ENCODE results near the gene TRAK1.
"Not testable (repeated sequence)": the region's sequence is repeated elsewhere in the genome, so short reads cannot be mapped to it uniquely, and the experiment has no call there.

Gene TRAK1, protein sequence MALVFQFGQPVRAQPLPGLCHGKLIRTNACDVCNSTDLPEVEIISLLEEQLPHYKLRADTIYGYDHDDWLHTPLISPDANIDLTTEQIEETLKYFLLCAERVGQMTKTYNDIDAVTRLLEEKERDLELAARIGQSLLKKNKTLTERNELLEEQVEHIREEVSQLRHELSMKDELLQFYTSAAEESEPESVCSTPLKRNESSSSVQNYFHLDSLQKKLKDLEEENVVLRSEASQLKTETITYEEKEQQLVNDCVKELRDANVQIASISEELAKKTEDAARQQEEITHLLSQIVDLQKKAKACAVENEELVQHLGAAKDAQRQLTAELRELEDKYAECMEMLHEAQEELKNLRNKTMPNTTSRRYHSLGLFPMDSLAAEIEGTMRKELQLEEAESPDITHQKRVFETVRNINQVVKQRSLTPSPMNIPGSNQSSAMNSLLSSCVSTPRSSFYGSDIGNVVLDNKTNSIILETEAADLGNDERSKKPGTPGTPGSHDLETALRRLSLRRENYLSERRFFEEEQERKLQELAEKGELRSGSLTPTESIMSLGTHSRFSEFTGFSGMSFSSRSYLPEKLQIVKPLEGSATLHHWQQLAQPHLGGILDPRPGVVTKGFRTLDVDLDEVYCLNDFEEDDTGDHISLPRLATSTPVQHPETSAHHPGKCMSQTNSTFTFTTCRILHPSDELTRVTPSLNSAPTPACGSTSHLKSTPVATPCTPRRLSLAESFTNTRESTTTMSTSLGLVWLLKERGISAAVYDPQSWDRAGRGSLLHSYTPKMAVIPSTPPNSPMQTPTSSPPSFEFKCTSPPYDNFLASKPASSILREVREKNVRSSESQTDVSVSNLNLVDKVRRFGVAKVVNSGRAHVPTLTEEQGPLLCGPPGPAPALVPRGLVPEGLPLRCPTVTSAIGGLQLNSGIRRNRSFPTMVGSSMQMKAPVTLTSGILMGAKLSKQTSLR

DNA sequence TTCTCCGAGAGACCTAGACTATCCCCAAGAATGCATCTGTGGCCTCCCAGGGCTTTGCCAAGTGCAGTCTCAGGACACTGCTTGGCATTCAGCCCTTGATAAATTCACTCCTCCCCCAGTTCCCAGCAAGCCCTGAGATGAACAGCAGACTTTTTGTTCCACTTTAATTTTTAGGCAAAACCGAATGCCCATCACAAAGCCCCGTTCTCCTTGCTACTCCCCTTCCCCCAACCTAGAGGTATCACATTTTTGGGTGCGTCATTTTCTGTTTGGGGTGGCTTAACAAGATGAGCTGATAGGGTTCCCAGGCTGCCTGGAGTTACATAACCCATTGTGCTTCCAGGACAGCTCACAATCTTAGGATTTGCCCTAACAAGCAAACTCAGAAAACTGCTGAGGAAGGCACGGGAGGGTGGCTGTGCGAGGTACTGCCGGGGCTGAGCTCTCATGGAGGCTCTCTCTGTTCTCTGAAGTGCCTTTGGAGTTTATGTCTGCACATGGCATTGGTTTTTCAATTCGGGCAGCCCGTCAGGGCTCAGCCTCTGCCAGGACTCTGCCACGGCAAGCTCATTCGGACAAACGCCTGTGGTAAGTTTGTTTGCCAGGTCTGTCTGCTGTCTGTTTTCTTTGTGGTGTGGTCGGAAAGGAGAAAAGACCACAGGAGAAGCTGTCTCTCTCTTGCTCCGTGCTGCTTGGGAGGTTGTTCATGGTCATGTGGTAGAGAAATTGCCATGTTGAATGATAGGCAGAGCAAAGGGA, at the start of gene TRAK1:
Gene TRAK1, plus strand, starts transcription at position 385 of the 759 bp plus-strand sequence. Its CDS starts 113 bp downstream, at position 498.
- no peak for FAIRE-seq

DNA sequence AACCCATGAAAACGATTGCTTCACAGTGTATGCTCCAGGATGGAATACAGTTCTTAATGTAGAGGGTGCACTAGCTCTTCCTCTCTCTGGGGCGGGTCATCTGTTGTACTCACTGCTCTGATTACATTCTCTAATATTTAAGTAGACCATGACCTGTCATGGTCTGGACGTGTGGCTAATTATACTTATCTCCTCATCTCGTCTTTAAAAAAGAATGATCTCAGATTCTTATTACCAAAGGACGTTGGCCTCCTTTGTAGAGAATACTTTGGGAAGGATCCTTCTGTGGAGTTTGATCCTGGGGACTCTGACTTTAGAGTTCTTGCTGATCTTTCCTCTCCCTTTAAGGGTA, 48.4 kb upstream of the TRAK1 start:
- FAIRE-seq = no peak

DNA sequence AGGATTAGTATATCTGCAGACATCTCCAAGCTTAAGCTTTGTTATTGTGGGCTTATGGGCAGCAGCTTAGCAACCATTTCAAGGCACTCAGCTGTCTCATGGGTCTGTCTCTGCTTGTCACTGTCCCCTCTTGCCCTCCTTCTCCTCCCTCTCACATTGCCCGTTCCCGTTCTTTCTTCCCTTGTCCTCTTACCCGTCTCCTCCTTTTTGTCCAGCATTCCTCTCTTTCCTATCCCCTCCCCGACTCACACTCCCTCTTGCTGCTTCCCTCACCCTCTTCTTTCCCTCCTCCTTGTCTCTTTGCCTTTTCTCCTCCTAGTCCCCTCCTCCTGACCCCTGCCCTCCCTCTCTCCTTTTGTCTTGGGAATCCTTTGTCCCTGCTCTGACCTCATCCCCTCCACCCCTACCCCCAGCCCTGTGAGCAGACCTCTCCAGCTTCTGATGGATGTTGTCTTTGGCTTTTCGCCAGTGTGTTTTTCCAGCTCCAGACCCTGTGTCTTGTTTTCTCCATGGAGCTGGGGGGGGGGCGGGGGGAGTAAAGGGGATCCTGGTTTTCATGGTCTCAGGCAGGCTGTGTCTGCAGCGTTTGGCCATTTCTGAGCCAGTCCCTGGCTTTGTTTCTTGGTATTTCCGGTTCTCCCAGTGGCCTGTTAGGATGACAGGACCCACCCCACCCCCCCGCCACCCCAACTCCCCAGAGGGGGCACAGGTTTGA, 47.9 kb upstream of the TRAK1 start:
- FAIRE-seq = no peak

DNA sequence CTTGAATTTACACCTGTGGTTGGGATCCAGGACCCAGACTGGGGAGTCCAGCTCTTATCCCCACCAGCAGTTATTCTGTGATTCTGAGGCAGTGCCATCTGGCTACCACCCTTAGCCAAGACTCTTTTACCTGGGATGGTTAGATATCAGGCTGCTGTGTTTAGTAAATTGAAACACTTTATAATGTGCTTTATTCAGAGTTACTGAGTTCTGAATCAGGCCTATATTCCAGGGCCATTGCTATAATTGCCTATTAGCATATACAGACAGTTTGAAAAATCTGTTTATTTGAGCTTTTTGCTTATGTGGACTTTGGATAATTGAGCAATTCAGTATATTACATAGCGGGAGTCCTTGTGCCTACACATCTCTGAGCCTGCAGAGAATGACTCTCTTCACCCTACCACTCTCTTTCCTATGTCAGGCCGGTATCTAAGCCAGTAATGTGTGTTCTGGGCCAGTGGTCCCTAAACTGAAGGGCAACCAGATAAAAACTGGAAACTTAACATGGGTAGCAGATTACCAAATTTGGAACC, 45.4 kb upstream of the TRAK1 start:
- no peak for FAIRE-seq

DNA sequence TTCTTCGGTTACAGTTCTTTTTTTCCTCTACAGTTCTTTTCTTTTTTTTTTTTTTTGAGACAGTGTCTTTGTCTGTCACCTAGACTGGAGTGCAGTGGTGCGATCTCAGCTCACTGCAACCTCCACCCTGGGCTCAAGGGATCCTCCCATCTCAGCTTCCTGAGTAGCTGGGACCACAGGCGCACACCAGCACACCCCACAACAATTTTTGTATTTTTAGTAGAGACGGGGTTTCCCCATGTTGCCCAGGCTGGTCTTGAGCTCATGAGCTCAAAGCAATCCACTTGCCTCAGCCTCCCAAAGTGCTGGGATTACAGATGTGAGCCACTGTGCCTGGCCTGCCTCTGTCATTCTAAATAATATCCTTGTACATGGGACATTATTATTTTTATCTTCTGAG, 42.6 kb upstream of the TRAK1 start:
- not testable (repeated sequence) for FAIRE-seq

DNA sequence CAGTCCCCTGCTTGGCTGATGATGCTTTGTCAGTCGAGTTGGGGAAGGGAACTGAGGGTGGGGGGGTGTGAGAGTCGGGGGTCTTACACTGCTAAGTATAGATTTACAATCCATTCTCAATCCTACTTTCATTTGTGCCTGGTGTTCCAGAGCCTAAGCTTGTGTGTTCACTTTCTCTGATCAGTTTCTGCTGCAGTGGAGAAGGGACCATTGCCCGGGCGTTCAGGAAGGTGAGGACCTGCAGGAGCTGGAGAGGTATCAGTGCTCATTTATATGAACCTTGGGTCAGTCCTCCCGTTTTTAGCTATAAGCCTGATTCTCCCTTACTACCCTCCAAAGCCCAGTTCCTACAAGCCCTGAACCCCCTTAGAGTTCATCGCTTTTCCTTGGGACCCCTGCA, 41.0 kb upstream of the TRAK1 start:
- FAIRE-seq = no peak

DNA sequence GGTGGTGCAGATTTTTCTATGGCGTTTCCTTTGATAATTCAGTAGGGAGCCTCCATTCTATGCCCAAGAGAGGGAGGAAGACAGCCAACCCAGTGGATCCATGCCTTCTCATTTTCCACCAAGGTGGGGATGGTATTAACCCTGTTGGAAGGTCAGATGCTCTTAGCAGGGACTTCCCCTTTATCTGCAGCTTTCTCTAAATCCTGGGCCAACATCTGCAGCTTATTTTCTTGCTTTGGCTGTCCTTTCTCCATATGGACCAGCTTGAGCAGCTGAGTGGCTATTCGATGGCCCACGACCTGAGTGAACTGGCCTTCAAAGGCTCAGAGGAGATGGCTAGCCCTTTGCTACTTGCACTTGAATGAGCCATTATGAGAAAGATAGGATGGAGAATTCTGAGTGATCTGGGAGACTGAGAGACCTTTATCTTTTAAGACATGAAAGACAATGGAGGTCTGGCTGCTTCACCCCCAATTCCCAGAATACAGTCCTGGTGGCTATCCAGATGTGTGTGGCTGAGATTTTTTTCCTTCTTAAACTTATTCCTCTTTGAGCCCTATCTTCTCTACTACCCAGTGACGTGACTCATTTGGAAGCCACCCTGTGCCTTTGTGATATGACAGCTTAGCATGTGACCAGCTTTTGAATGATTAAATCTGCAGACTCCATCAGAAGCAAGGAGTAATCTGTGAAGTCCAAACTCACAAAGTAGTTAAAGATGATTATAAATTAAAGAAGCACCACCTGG, 39.6 kb upstream of the TRAK1 start:
- no peak for FAIRE-seq

DNA sequence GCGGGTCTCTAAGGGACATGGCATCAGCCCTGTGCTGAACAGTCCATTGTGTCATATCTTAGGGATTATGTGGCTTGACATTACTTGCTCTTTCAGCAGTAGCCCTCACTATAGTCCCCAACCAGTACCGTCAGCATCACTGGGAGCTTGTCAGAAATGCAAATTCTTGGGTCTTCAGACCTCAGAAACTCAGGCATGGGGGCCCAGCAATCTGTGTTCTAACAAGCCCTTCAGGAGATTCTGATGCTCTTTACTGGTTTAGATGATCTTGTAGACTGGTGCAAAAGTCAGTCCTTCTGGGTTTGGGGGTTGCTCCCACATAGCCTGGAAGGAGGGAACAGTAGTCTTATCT, 39.0 kb upstream of the TRAK1 start:
- no peak for FAIRE-seq

DNA sequence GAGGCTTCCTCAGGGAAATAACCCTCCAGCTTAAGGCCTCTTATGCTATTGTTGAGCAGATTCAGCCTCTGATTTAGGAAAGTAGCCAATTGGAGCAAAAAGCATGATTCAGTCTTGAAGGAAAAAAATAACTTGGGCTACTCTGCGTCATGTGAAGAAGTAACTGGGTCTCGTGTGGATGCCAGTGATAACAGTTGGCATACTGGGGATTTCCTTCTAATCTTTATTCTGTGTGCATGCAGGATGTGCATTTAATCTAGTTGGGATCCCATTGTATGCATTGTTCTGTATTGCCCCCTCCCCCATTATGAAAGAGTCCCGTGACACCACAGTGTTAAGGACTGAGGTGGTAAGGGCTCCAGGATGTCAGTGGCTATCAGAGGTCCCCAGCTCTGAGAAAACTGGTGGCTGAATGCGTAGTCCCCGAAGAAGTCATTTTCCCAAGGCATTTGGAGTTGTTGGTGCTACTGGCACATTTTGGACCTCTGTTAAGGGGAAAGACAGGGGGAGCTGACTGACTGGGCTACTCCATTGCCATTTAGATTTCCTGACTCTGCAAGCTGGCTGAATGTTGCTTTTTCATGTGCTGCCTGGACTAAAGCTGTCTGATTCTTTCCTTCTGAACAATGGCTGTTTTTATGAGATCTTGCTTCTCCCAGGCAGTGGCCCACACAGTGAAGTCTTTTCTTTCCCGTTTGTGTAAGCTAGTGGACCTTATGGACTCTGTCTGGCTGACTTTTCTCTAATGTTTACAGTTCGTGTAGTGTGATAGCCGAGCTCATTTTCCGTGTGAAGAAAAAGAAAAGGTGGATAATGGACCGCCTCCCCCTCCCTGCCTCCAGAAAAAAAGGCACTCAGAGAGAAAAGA, 38.4 kb upstream of the TRAK1 start:
- no peak for FAIRE-seq

DNA sequence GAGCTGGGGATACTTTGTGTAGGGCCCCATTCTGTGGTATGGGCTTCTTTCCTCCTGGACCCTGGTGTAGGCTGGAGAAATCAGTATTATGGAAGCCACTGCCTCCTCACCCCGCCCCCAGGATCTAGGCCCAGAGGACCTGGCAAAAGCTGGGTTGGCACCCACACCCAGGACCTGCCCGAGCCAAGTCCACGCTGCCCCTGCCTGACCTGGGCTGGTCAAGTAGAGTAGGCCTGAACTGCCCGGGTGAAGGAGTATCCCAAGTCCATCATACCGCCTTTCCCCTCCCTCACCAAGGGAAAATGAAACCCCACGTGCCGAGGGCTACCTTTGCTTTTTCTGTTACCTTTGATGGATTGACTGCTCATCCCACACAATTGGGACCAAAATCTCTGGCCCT, 37.7 kb upstream of the TRAK1 start:
- FAIRE-seq = no peak

DNA sequence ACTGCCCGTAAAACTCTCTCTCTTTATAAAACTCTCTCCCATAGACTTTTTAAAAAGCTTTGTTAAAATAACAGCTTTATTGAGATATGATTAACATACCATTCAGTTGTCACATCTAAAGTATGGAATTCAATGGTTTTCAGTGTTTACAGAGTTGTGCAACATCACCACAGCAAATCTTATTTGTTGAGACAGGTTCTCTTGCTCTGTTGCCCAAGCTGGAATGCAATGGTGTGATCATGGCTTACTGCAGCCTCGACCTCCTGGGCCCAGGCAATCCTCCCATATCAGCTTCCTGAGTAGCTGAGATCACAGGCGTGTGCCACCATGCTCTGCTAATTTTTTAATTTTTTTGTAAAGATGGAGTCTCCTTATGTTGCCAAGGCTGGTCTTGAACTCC, 35.9 kb upstream of the TRAK1 start:
- no peak for FAIRE-seq

DNA sequence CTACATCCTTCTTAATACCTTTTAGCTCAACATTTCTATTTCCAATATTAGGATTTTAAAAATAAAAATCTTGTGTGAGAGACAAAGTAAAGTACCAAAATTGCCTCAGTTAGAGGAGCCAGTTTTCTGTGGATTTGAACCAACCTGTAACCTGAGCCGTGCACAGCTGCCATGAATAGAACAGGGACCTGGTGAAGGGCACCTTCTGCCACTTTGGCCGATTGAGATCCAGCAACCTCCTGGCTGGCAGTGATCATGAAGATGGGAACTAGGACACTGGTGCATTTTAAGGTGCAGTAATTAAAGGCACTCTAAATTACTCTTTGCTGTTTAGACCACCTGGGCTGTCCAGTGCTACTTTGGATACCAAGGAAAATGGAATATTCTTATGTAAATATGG, 34.3 kb upstream of the TRAK1 start:
- no peak for FAIRE-seq

DNA sequence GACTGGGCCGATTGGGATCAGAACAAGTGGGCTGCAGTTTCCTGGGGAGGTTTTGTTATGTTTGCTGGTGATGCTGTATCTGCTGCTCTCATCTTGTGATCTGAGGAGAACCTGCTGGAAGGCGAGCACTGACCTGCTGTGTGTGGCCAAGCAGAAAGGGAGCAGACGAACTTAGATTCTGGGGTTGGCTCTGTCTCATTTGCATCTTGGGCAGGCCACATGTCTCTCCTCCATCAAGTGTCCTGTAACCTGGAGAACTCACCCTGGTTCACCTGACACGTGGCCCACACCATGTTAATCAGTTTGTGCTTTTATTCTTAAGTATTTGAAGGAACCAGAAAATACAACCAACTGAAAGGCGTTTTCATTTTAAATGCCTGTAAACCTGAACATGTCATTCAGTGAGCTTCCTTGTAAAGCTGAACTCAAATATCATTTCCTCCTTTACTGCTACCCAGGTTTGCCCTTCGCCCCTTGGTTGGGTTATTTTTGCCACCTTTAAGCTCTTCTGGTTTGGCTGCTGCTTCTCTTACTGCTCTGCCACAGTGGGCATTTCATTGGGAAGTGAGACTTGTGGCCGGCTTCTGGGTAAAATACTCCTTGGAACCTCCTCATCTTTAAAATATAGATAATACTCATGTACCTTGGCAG, 33.5 kb upstream of the TRAK1 start:
- no peak for FAIRE-seq

DNA sequence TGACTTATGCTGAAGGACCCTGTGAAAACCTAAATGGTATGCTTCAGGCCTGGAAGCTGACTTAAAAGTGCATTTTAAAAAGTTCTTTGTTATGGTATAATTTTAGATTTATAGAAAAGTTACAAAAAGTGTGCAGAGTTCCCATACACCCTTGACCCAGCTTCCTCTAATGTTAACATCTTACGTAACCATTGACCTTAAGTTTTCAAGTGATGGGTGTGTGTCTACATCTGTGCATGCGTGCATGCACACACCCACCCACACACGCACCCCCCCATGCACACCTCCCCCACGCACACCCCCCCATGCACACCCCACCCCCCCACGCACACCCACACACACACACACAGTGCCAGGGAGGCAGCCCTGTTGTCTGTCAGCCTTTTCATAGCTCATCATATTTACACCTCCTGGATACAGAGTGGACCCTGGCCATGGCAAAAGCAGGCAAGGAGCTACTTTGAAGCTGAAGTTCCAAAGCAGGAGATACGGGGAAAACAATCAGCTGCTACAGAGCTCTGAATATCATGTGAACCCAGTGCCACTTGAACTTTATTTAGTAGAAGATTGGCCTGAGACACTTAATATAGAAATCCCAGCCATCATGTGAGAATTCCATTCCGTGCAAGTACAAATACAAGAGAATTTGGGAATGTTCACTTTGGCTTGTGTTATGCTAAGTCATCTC, 30.0 kb upstream of the TRAK1 start:
- FAIRE-seq = no peak

DNA sequence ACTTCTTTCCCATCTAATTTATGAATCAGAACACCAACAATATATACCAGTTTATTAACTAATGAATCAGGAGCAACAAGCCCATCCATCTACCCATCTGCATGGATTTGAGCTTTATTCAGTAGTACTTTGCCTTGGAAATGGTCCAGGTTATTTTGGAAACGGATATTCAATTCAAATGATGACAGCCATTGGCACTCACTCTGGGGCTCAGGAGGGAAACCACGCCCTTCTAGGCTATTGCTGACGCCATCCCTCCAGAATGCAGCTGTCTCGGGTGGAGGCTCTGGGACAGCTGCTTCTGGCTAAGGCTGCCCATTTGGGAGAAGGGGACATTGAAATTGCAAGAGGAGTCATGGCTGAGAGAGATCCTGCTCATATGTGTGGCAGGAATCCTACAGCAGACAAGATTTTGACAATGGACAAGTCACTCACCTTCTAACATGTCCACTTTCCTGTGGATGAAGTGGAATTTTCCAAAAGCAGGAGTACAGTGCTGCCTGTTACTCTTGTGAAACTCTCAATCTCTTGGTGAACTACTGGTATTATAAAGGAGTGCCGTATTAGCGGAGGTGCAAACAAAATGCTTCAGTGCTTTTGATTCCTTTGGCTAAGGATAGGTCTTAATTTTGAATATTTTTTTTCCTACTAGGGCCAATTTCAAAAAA, 29.3 kb upstream of the TRAK1 start:
- FAIRE-seq = no peak

DNA sequence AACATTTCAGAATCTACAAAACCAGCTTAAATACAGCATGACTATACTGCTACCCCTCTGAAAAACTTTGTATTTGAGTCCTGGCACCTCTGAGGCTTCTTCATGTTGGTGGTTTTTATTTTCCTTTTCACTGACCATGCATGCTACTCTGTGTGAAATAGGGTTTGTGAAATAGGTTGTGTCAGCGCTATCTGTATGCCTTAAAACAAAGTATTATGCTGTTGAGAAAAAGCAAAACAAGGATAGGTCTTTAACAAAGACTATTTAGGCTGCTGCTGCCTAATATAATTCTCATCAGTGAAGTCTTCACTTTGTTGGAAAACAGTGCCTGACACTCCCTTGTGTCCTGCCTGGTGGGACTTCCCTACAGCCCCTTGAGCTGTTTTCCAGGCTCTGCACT, 28.7 kb upstream of the TRAK1 start:
- no peak for FAIRE-seq

DNA sequence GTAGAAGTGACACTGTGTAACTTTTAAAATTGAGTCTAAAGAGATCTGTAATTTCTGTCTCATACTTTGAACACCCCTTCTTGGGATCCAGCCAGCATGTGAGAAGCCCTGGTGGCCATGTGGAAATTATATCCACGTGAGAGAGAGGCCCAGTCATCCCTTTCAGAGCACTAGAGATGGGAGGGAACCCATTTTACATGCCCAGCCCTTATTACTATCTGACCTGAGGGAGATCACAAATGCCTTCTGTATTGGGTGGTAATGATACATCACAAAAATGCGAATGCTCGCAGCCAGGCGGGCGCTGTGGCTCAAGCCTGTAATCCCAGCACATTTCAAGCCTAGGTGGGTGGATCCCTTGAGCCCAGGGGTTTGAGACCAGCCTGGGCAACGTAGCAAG, 27.3 kb upstream of the TRAK1 start:
- no peak for FAIRE-seq

DNA sequence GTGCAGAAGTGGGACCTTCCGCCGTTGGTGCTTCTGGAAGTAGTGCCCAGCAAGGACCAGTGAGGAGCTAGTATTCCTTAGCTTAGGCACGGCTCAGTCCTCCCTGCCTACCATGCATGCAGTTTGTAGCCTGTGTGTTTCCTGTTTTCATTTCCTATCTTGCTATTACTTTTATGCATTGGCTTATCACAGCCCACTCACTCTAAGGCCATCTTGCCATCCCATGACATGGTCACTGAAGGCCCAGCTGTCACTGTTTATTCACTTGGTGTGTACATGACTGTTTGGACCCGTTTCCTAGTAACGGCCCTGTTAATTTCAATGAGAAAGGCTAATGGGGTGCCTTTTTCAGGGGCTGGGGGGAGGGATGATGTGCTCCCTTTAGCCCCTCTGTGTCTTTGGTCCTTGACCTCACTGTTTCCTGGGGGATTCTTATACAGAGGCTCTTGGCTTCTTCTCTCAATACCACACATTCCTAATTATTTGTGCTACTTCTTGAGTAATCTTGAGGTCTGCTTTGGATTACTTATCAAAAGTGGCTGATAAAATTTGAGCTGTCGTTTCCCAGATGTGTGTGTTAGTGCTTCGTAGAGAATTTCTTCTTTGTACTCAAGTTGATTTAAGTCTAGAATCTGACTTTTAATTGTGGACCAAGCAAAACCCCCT, 24.5 kb upstream of the TRAK1 start:
- no peak for FAIRE-seq

Data from A204.1 (cell line).